ENCODE measurements around the gene RPS19BP1.

Gene RPS19BP1

GRCh38 chr22:39532215-39533073 is at the start of gene RPS19BP1:
RPS19BP1 (minus strand) TSS chr22:39532748; CDS start chr22:39532738, 10 bp downstream.
- peak; percentile 100 for DNase-seq

DNA sequence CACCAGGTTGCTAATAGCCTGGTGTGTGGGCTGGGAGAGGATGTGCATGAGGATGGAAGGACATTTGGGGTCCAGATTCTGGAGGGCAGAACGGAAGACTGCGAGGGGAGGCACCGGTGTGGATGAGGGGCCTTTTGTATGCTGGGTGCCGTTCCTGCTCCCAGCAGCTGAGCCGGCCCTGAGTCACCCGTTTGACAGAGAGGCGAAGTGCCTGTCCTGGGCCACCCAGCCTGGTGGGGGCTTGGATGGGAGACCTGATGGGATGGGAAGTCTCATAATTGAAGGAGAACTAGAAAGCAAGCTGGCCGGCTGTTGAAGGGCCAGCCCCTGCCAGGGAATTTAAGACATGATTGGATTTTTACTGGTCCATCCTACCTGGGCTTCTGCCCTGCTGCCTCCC is 48.8 kb upstream of the RPS19BP1 start:
- no peak for DNase-seq

DNA sequence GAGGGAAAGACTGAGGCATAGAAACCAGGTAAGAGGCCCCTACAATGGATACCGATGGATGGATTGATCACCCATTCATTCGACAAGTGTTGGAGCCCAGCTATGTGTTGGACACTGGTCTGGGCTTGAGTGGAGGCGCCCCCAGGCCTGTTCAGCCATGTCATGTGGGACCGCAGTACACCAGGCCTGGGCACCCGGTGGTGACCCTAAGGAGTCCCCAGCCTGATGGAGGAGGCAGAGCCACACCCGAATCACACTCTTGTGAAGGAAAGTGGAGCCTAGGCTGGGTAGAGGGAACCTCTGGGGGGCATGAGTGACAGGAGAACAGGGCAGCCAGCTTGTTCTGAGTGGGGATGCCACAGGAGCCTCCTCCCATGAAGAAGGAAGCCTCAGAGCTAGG is 48.2 kb upstream of the RPS19BP1 start:
- no peak for DNase-seq

DNA sequence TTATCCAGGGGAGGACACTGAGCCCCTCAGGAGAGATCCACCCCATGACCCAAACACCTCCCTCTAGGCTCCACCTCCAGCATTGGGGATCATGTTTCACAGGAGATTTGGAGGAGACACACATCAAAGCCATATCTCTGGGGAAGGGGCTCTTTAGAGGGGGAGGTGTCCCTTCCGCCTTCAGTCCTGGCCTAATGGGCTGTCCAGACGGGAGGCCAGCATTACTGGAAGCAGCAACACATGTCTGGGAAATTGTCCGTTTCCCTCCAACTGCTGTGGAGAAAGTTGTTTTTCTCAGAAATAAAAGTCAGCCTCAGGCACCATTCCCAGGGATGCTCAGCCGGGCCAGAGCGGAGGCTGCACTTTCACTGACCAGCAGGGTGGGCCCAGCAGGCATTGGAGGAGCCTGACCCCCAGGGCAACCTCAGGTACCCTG is 47.5 kb upstream of the RPS19BP1 start:
- DNase-seq, result no peak

DNA sequence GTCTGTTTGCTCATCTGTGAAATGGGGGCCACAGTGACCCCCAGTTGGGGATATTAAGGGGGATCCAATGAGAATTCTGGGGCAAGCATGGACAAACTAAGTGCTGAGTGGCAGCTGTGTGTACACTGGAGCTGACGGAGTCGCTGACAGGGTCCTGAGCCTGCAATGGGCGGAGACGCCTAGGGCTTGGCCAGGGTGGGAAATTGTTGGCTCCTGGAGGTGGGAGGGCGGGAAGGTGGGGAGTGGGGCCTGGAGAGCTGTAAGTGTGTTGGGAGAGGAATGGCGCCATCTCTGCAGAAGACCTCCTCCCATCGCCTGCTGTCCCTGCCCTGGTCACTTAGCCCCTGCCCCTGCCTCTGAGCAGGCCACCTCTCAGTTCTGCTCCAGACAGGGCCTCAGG is 45.4 kb upstream of the RPS19BP1 start:
- DNase-seq, result no peak

DNA sequence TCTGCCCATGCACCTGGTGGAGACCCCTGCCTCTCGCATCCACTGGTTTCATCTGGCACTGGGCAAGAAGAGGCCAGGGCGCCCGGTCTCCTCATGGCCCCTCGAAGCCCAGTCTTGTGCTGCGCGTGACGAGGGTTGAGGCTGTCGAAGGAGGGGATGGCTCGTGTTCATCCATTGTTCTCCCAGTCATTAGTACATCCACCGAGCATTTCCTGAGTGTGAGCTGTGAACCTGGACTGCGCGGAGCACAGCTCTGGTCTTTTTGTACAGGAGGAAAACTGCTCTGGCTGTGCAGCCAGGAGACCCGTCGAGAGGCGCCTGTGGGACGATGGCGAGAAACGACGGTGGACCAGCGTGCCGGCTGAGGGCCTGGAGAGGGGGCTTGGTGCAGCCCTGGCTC is 44.8 kb upstream of the RPS19BP1 start:
- DNase-seq, result no peak

DNA sequence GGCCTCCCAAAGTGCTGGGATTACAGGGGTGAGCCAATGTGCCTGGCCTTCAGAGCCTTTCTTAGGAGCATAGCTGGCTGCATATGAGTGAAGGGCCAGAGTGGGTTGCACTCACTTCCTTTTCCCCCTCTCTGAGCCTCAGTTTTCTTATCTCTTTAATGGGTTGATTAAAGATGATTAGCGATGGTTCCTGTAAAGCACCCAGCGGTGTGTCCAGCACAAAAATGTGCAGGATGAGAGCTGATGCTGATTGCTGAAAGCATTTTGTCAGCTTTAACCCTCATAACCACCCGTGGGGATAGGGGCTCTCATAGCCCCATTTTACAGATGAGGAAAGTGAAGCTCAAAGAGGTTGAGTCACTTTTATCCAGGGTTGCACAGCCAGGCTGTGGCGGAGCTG is 43.5 kb upstream of the RPS19BP1 start:
- no peak for DNase-seq

DNA sequence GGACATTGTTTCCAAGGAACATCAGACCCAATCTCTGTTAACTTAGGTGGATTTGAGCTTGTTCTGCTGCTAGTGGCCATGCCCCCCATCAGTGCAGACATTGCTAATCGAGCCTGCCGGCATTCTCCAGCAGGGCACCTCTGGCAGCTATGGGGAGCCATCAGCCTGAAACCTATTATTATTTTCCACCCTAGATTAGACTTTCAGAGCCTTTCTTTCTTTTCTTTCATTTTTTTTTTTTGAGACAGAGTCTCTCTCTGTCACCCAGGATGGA is 42.9 kb upstream of the RPS19BP1 start:
- DNase-seq, result no peak

DNA sequence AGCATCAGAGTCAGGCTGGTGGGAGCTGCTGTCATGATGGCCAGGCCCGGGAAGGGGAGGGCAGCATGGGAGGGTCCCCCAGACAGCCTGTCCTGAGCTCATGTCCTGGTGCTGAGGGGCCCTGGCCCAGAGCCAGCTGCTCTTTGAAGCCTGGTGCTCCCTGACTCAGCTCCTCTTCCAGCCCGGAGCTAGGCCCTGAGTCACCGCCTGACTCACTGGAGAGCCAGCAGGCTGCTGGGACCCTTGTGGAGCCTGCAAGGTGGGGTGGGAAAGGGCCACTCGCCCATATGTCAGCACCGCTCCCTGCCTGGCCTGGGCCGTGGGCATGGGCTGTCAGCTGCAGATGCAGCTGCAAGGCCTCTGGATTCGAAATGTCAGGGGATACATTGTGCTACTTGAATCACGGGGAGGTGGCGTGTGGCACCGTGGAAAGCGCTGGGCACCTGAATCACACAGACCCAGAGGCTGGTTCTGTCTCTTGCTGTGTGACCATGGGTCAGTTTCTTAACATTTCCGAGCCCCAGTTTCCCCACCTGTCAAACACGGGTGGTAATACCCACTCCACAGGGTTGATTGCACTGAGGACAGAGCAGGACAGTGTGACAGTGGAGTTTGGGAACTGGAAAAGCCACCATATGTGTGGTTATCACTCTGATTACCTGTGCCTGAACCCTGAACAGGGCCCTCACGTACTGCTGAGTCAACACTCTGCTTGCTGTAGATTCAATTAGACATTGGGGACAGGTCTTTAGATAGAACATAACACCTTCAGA is 42.4 kb upstream of the RPS19BP1 start:
- DNase-seq, result peak; percentile 14

- DNase-seq, result no peak
These were observed 39.0 kb upstream of the RPS19BP1 start for GRCh38 chr22:39571538-39571937.

- DNase-seq, result no peak
These were observed 38.1 kb upstream of the RPS19BP1 start, which contains the start of gene CACNA1I for GRCh38 chr22:39570665-39571064. CACNA1I (plus strand) TSS chr22:39570753; CDS start chr22:39570753, 0 bp downstream.

GRCh38 chr22:39570226-39570625 is 37.7 kb upstream of the RPS19BP1 start:
- no peak for DNase-seq

DNA sequence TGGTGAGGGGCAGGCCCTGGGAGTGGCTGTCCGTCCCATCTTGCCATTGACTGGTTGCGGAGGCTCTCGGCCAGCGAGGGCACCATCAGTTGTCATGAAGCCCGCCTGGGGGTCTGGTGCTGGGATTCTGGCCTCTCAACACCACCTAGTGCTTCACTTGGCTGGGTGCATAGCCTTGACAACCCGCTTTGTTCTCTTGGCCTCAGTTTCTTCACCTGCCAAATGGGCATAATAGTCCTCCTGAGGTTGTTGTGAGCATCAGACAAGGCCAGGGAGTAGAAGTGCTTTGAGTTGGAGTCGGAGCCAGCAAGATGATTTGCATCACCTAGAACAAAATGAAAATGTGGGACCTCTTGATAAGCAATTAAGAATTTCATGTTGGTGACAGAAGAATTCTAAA is 36.5 kb upstream of the RPS19BP1 start:
- no peak for DNase-seq

DNA sequence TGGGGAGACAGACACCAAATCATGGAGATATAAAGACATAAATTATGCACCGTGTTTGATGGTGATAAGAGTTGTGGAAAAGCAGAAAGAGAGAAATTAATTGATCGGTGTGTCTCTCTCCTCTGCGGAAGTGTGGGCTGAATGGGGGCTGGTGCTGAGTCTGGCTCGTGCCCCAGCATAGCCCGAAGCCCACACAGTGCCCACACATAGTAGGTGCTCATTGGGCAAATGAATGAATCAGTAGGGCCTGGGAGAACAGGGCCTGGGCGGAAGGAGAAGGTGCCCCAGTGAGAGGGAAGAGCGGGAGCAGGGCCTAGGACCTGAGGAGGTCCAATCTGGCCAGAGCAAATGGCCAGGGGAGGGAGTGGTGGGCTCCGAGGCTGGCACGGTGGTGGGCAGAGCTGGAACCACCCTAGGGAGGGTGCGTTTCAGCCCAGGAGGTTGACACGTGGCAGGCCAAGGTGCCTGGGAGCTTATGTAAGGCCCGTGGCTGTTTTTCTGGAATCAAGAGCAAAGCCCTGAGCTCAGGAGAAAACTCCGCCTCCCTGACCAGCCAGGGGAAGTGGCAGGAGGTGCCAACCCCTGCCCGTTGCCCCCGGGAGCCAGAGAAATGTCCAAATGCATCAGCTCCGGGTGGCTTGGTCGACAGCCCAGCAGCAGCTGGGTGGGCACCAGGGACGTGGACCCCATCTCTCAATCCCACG is 35.9 kb upstream of the RPS19BP1 start:
- DNase-seq, result no peak

GRCh38 chr22:39567135-39567946 is 34.8 kb upstream of the RPS19BP1 start:
- peak; percentile 14 for DNase-seq

- no peak for DNase-seq
These were observed 32.9 kb upstream of the RPS19BP1 start for GRCh38 chr22:39565414-39565944.

GRCh38 chr22:39563571-39564428 is 31.3 kb upstream of the RPS19BP1 start:
- DNase-seq, result no peak

DNA sequence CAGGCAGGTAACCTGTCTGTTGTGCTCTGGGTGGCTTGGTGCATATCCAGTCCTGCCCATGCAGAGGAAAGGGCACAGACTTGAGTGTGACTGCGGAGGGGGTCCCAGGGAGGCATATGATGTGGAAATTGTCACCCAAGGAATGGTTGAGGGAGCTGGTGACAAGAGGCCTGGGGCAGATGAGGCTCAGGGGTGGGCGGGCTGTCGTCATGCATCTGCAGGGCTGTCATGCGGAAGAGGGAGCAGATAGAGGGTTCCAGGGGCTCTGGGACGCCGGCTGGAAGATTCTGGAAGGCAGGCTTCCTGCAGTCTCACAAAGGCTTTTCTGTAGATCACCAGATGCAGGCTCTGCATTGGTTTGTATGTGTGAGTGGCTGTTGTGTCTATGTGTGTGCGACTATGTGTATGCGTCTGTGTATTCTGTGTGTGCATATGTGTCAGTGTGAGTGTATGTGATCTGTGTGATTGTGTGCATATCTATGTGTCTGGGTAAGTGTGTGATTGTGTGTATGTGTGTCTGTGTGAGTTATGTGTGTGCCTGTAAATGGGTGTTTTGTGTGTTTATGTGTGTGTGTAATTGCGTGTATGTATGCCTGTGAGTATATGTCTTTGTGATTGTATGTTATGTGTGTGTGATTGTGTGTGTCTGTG is 30.4 kb upstream of the RPS19BP1 start:
- no peak for DNase-seq

DNA sequence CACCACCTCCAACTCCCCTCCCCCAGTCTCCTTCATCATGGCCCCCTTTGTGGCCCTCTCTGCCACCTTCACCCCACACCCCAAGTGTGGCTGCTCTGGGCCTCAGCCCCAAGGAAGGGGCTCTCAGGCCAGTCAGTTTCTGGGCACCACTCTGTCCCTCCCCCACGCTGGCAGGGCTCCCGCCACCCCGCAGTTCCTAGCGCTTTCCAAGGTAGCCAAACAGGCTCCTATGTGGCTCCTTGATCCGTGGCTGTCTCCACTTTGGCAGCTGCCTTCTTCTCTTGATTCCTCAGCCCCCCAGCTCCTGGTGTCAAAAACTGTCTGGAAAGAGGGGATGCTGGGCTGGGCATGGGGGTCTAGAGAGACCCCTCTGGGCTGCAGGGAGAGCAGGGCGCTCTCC is 27.6 kb upstream of the RPS19BP1 start:
- DNase-seq, result no peak

- peak; percentile 11 for DNase-seq
These were observed 27.0 kb upstream of the RPS19BP1 start for GRCh38 chr22:39559456-39560105.

Measured in NCI-H69 (cell line).